ENCODE data around the gene ARFGAP3.

GRCh38 chr22:42857845-42858481 lies 890 bp upstream of the ARFGAP3 start:
- no peak for TF ChIP-seq POLR2A (IDR thresholded peaks at IDR 0.05)
- no peak for TF ChIP-seq CTCF (IDR thresholded peaks at IDR 0.05)
- TF ChIP-seq POLR2AphosphoS5 (IDR thresholded peaks at IDR 0.05), result no peak
- no peak for TF ChIP-seq EP300 (IDR thresholded peaks at IDR 0.05)

Measured in gastroesophageal sphincter (tissue), 3 donors.